Lower leg skin (tissue), 4 donors: ENCODE results near the gene CHKA. TPM values are rescaled to one million over a fixed set of nuclear protein-coding genes. Genes with fewer than 3 reads are reported as not detected.

ENCODE experiments used
- DNase-seq, 2 donors: peaks; one replicate each; pipeline ENCODE4 v3.0.0-alpha.2; 2019; ENCODE audit warnings: low spot score in 2 of 2
- H3K4me3 ChIP-seq: fragments of 200-600 bp; sonication (generic); 2 replicates; pipeline ENCODE4 v1.5.1; 2017; ENCODE audit warnings: mild to moderate bottlenecking, low read depth; ENCODE audit not compliant: poor library complexity, severe bottlenecking
- CTCF ChIP-seq, 3 donors: fragments of 450-650 bp; IDR thresholded peaks; one replicate each; pipeline ENCODE4 v1.5.1; 2016; ENCODE audit warnings: antibody characterized with exemption in 3 of 3, mild to moderate bottlenecking in 3 of 3, moderate library complexity in 2 of 3
- POLR2A ChIP-seq, 2 donors: fragments of 450-650 bp; IDR thresholded peaks; one replicate each; pipeline ENCODE4 v1.6.1; 2016 to 2017; ENCODE audit warnings: antibody characterized with exemption in 2 of 2, mild to moderate bottlenecking in 1 of 2, moderate library complexity in 1 of 2
- WGBS, 2 donors: methylation state at CpG; one replicate each; pipeline ENCODE4 v1.1.5; 2018; 5-methylcytosine and 5-hydroxymethylcytosine counted together
- intact Hi-C: fragments of 100-400 bp; cut with DNase I; formaldehyde crosslinking; loops from one replicate; pipeline ENCODE4 v1.15.0; 2023; ENCODE audit warnings: low total_unique reads
- total RNA-seq, 4 donors: library from RNA; depleted of rRNA; stranded (reverse); fragments of >200 nt; gene quantifications; one replicate each; pipeline ENCODE4 v1.1.0, GENCODE V29; 2016

Gene CHKA
- total RNA-seq, 4 donors from 2014 or later = 5.9 to 15.6 (median 13.1) TPM

GRCh38 chr11:68014947-68015447 lies 106.2 kb downstream of the CHKA start:
- H3K4me3 ChIP-seq = no peak overlapping the region
- 84% methylated on average over 8 to 18 of the region's 19 CpGs for WGBS, 2 donors
- no peak for DNase-seq
- intact Hi-C loops = no loop called here
- TF ChIP-seq POLR2A (IDR thresholded peaks at IDR 0.05) (no peak), CTCF (IDR thresholded peaks at IDR 0.05) (no peak)

GRCh38 chr11:68014157-68014946 lies 106.8 kb downstream of the CHKA start:
- 12 to 20% methylated on average over 11 to 16 of the region's 16 CpGs for whole genome bisulfite sequencing, 2 donors
- no peak overlapping the region for H3K4me3 ChIP-seq
- intact Hi-C loops = no loop called here
- DNase-seq = peak; percentile 39 to 92
- TF ChIP-seq CTCF (IDR thresholded peaks at IDR 0.05) (no peak), POLR2A (IDR thresholded peaks at IDR 0.05) (no peak)

- 87 to 90% methylated on average over 13 to 14 of the region's 14 CpGs for WGBS, 2 donors
- no peak for TF ChIP-seq CTCF (IDR thresholded peaks at IDR 0.05)
- no peak for TF ChIP-seq POLR2A (IDR thresholded peaks at IDR 0.05)
- intact Hi-C loops = no loop called here
- H3K4me3 ChIP-seq = no peak overlapping the region
- DNase-seq = no peak
Observed at GRCh38 chr11:68013611-68014156, 107.5 kb downstream of the CHKA start.

DNA sequence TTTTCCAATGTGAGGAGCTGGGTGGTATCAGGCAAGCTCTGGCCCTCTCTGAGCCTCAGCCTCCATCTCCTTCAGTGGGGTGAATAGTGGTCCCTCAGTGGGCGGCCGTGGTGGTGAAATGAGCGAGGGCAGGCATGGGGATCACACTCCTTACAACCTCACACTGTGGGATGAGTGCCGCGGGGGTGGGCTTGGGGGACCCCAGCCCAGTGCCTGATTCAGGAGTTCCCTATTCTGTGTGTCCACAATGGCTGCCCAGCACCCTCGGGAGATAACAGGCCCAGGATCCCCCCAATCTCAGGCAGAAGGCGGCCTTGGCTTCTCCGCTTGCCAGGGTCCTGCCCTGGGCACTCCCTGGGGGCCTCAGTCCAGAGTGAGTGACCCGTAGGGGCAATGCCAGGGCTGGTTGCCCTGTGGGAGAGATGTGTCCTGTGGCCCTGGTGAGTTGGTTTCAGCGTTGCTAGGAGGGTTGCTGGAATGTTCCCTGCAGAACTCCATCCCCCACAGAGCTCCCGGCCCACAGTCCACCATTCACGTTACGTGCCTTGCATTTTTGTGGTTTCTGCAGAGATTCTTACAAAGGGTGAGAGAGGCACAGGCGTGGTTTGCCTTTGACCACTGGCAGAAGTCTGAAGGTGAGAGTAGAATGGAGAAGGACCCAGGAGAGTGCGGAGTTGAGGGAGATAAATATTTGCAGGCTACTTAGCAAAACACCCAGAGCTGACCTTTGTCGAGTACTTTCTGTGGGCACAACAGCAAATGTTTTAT lies 108.2 kb downstream of the CHKA start:
- intact Hi-C loops = no loop called here
- no peak for DNase-seq
- H3K4me3 ChIP-seq = no peak overlapping the region
- 79% methylated on average over 15 to 16 of the region's 16 CpGs for WGBS, 2 donors
- TF ChIP-seq CTCF (IDR thresholded peaks at IDR 0.05) (no peak), POLR2A (IDR thresholded peaks at IDR 0.05) (no peak)

DNA sequence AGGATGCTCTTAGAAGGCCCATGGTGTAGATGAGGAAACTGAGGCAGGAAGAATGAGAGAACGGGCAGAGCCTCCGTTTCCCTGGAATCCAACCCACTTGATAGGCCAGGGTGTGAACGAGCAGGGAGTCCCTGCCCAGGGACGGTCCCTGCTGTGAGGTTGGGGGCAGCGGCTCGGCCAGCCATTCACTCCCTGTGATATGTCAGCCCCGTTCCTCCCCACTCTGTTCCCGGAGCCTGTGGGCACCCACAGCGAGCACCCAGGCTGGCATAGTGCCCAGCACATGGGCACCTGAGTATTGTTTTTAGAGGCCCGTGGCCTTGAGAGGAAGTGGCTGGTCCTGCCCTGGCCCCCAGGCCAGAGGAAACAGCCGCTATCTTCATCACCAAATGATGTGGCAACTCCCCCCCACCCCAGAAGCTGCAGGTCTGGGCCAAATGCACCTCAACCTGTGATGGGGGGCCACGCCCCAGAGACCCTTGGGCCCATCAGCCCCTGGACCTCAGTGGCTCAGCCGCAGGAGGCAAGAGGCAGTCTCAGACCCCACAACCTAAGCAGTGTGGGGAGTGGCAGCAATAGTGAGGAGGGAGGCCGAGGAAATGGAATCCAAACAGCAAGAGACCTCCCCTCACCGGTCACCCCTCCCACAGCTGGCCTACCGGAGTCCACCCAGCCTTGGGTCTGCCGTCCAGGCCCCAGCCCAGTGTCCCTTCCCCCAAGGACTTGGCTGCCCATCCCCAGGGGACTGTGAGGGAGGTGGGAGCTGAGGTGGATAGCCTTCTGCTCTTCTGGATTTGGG lies 108.9 kb downstream of the CHKA start:
- WGBS, 2 donors = 79 to 83% methylated on average over 13 to 17 of the region's 17 CpGs
- TF ChIP-seq POLR2A (IDR thresholded peaks at IDR 0.05) = no peak
- TF ChIP-seq CTCF (IDR thresholded peaks at IDR 0.05) = no peak
- intact Hi-C loops = no loop called here
- no peak overlapping the region for H3K4me3 ChIP-seq
- DNase-seq = no peak
